IgD-negative memory B cell (primary cell): ENCODE measurements around the gene ECT2L. TPM values are rescaled to one million over a fixed set of nuclear protein-coding genes. Genes with fewer than 3 reads are reported as not detected.
A peak's percentile ranks its signal among the peaks of the same experiment; 100 is the strongest.

Experiments used
- H3K27ac Mint-ChIP-seq, 3 donors: one replicate each; pipeline ENCODE4 v1.8.0; 2020 to 2022; ENCODE audit warnings: mild to moderate bottlenecking in 3 of 3, mixed read lengths in 3 of 3, moderate library complexity in 1 of 3
- H3K27me3 Mint-ChIP-seq: one replicate; pipeline ENCODE4 v1.8.0; 2021; ENCODE audit warnings: mixed read lengths
- H3K36me3 Mint-ChIP-seq: one replicate; pipeline ENCODE4 v1.8.0; 2020; ENCODE audit warnings: mild to moderate bottlenecking, mixed read lengths
- H3K4me1 Mint-ChIP-seq, 3 donors: one replicate each; pipeline ENCODE4 v1.8.0; 2020 to 2022; ENCODE audit warnings: mixed read lengths in 3 of 3, mild to moderate bottlenecking in 1 of 3
- H3K4me3 Mint-ChIP-seq, 4 donors: one replicate each; pipeline ENCODE4 v1.8.0; 2020 to 2022; ENCODE audit warnings: mild to moderate bottlenecking in 4 of 4, mixed read lengths in 4 of 4, moderate library complexity in 3 of 4
- H3K9me3 Mint-ChIP-seq, 3 donors: one replicate each; pipeline ENCODE4 v1.8.0; 2020 to 2021; ENCODE audit warnings: mixed read lengths in 3 of 3, mild to moderate bottlenecking in 1 of 3
- polyA plus RNA-seq: library from polyadenylated mRNA; unstranded; fragments of 300-500 nt; fragmentation: Illumina TruSeq; gene quantifications from one replicate; pipeline ENCODE4 v1.2.3, GENCODE V29; 2021

Gene ECT2L
- polyA plus RNA-seq, 1 donor from 2014 or later = 0.23 TPM

DNA sequence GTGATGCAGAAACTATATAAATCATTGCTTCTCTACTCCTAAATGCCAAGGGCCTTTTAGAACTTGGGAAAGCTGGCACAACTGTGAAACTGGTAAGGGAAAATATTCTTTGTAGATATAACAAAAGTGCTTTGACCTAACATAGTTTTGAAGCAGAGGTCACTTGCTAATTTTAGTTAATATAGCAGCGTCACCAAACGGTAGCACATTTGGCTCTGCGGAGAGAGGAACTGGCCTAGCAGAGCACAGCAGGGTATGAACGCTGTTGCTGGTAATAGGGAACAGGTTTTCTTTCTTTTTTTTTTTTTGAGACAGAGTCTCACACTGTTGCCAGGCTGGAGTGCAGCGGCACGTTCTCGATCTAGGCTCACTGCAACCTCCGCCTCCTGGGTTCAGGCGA, 67.4 kb downstream of the ECT2L start:
- Mint-ChIP-seq H3K27me3 (peaks cover 3% of the 10 kb centered on the region), H3K9me3 (no peaks in the 10 kb centered on the region), H3K27ac (no peak overlapping the region), H3K4me1 (no peaks in the 10 kb centered on the region), H3K4me3 (no peak overlapping the region), H3K36me3 (no peaks in the 10 kb centered on the region)

- Mint-ChIP-seq H3K36me3 (no peaks in the 10 kb centered on the region), H3K27ac (no peak overlapping the region), H3K9me3 (no peaks in the 10 kb centered on the region), H3K4me1 (no peaks in the 10 kb centered on the region), H3K27me3 (peaks cover 3% of the 10 kb centered on the region), H3K4me3 (no peak overlapping the region)
These were observed 68.5 kb downstream of the ECT2L start for GRCh38 chr6:138864343-138864890.

- Mint-ChIP-seq H3K27me3 (peaks cover 3% of the 10 kb centered on the region), H3K9me3 (no peaks in the 10 kb centered on the region), H3K4me3 (peak overlapping the region in 1 of 4 donors; percentile 44), H3K36me3 (no peaks in the 10 kb centered on the region), H3K4me1 (peaks cover 6 to 9% (median 7%) of the 10 kb centered on the region in 3 donors), H3K27ac (no peak overlapping the region)
These were observed 69.7 kb downstream of the ECT2L start for GRCh38 chr6:138865480-138866109.

DNA sequence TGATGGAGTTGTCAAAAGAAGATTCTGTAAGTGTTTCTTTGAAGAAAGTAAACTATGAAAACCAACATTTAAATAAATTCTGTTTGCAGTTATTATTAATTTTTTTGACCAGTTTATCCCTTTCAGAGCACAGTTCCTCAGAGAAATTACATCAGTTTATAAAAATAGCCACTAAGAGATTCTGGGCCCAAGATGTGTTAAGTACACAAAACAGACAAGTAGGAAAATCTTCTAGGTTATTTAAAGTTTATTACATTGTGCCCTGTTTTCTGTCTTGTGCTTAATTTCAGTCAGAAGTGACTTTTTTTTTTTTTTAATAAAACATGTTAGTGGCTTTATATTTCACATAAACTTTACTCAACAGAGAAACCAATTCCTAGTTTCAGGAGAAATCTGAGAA, 72.3 kb downstream of the ECT2L start:
- peaks cover 6 to 9% (median 7%) of the 10 kb centered on the region in 3 donors for H3K4me1 Mint-ChIP-seq
- no peak overlapping the region for H3K4me3 Mint-ChIP-seq
- no peaks in the 10 kb centered on the region for H3K36me3 Mint-ChIP-seq
- peak overlapping the region in 1 of 3 donors; percentile 1 for H3K27ac Mint-ChIP-seq
- no peaks in the 10 kb centered on the region for H3K27me3 Mint-ChIP-seq
- H3K9me3 Mint-ChIP-seq = no peaks in the 10 kb centered on the region

DNA sequence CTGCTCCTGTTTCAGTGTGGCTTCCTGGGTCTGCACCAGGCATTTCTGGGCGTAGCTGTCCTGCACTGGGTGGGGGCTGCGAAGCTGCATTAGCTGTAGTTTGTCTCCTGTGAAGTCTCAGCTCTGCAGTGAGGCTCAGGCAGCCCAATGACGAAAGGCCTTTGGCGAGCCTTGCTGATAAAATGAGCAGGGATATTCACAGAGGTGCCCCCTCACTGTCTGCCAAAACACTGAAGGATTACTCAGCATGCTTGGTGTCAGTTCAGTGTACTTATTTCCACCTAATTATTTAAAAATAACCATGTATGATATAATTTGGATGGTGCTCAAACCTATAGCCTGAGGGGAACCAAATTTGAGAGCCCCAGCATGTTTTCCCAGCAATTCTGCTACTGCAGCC, 73.5 kb downstream of the ECT2L start:
- Mint-ChIP-seq H3K4me3 (no peak overlapping the region), H3K27me3 (no peaks in the 10 kb centered on the region), H3K4me1 (peaks cover 6 to 9% (median 7%) of the 10 kb centered on the region in 3 donors), H3K27ac (no peak overlapping the region), H3K9me3 (no peaks in the 10 kb centered on the region), H3K36me3 (no peaks in the 10 kb centered on the region)

DNA sequence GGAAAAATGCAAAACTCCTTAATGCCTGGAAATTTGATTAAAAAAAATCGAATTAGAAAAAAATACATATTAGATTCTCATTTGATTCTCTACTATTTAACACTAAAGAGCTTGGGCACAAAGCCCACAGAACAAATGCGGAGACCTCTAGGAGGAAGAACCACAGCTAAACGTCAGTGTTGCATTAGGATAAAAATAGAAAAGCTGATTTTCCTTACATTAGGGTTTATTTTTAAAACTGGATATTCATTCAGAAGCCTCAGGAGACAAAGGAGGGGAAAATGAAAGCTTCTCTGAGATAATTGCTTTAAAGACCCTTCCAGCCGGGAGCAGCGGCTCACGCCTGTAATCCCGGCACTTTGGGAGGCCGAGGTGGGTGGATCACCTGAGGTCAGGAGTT, 77.3 kb downstream of the ECT2L start:
- no peaks in the 10 kb centered on the region for H3K9me3 Mint-ChIP-seq
- no peak overlapping the region for H3K4me3 Mint-ChIP-seq
- H3K4me1 Mint-ChIP-seq = peaks cover 6 to 9% (median 7%) of the 10 kb centered on the region in 3 donors
- no peak overlapping the region for H3K27ac Mint-ChIP-seq
- H3K27me3 Mint-ChIP-seq = no peaks in the 10 kb centered on the region
- no peaks in the 10 kb centered on the region for H3K36me3 Mint-ChIP-seq

- no peaks in the 10 kb centered on the region for H3K4me1 Mint-ChIP-seq
These were observed 86.6 kb downstream of the ECT2L start for GRCh38 chr6:138882369-138883017.

DNA sequence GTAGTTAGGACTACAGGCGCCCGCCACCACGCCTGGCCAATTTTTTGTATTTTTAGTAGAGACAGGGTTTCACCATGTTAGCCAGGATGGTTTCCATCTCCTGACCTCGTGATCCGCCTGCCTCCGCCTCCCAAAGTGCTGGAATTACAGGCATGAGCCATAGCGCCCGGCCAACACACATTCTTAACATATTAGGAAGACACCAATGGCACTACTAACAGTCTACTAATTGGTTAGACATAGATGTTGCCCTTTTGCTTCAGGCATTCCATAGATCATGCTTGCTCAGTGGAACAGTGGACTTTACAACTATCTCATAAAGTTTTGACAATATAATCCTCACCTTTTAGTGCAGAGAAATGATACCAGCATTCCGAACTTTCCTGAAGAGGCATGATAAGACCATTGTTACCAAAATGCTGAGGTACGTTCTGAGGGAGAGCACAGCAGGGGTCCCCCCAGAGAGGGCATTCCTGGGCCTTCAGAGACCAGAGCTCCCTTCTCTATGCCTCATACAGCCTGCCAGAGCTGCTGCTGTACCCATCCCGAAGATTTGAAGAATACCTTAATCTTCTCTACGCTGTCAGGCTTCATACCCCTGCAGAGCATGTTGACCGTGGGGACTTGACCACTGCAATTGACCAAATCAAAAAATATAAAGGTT, 89.4 kb downstream of the ECT2L start:
- Mint-ChIP-seq H3K9me3 (no peaks in the 10 kb centered on the region), H3K4me1 (no peaks in the 10 kb centered on the region), H3K27ac (no peak overlapping the region), H3K27me3 (no peaks in the 10 kb centered on the region), H3K36me3 (no peaks in the 10 kb centered on the region), H3K4me3 (no peak overlapping the region)

More at GRCh38 chr6:138882369-138883017, 86.6 kb downstream of the ECT2L start:
- H3K4me3 Mint-ChIP-seq = no peak overlapping the region
- H3K36me3 Mint-ChIP-seq = no peaks in the 10 kb centered on the region
- no peaks in the 10 kb centered on the region for H3K27me3 Mint-ChIP-seq
- no peak overlapping the region for H3K27ac Mint-ChIP-seq
- no peaks in the 10 kb centered on the region for H3K9me3 Mint-ChIP-seq

DNA sequence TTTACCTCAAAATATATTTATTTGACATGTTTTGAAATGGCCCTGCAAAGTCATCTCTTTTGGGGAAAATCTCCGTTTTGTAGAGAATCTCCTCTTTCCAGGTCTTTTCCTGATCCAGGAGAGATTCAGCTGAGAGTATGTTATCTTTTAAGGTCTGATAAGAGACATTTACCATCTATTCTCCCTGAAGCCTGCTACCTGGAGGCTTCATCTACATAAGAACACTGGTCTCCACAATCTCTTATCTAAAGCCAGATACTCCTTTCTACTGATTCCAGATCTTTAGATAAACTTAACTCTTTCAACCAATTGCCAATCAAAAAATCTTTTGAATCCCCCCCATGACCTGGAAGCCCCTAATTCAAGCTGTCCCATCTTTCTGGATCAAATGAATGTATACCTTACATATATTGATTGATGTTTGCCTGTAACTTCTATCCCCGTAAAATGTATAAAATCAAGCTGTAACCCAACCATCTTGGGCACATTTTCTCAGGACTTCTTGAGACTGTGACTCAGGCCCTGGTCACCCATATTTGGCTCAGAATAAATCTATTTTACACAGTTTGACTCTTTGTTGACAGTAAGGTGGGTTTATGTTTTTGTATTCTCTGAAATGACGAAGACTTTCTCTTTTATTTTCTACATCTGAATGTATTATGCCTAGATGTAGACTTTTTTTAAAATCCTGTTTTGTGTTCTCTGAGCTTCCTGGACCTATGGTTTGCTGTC, 95.5 kb downstream of the ECT2L start:
- no peak overlapping the region for H3K27ac Mint-ChIP-seq
- H3K27me3 Mint-ChIP-seq = no peaks in the 10 kb centered on the region
- no peaks in the 10 kb centered on the region for H3K4me1 Mint-ChIP-seq
- H3K4me3 Mint-ChIP-seq = no peak overlapping the region
- peaks cover 0 to 5% (median 3%) of the 10 kb centered on the region in 3 donors for H3K9me3 Mint-ChIP-seq
- peaks cover 1% of the 10 kb centered on the region for H3K36me3 Mint-ChIP-seq

GRCh38 chr6:138896104-138896756, 100.3 kb downstream of the ECT2L start:
- no peaks in the 10 kb centered on the region for H3K4me1 Mint-ChIP-seq
- no peaks in the 10 kb centered on the region for H3K27me3 Mint-ChIP-seq
- no peak overlapping the region for H3K27ac Mint-ChIP-seq
- no peak overlapping the region for H3K4me3 Mint-ChIP-seq
- H3K36me3 Mint-ChIP-seq = peaks cover 5% of the 10 kb centered on the region
- H3K9me3 Mint-ChIP-seq = no peaks in the 10 kb centered on the region

DNA sequence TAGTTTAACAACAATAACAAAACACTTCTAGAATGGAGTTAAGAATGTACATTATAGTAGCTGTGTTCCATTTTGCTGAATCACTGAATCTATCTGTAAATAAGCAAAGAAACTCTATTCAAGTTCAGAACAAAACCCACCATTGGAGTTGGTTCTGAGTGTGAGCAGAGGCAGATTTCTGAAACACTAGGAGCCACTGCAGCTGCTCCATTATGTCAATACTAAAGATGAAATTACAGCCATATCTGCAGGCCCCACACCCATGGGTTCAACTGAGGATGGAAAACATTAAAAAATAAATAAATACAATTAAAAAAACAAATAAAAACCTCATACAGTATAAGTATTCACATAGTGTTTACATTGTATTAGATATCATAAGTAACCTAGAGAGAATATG, 101.1 kb downstream of the ECT2L start:
- Mint-ChIP-seq H3K9me3 (no peaks in the 10 kb centered on the region), H3K27me3 (no peaks in the 10 kb centered on the region), H3K4me1 (no peaks in the 10 kb centered on the region), H3K36me3 (peaks cover 5% of the 10 kb centered on the region), H3K4me3 (no peak overlapping the region), H3K27ac (no peak overlapping the region)

- Mint-ChIP-seq H3K4me3 (no peak overlapping the region), H3K36me3 (peaks cover 20% of the 10 kb centered on the region), H3K9me3 (no peaks in the 10 kb centered on the region), H3K27ac (no peak overlapping the region), H3K4me1 (peaks cover 0 to 9% (median 6%) of the 10 kb centered on the region in 3 donors), H3K27me3 (no peaks in the 10 kb centered on the region)
These were observed 111.3 kb downstream of the ECT2L start for GRCh38 chr6:138907167-138907566.

GRCh38 chr6:138909511-138909910, 113.6 kb downstream of the ECT2L start:
- peaks cover 0 to 9% (median 6%) of the 10 kb centered on the region in 3 donors for H3K4me1 Mint-ChIP-seq
- H3K27me3 Mint-ChIP-seq = no peaks in the 10 kb centered on the region
- H3K9me3 Mint-ChIP-seq = no peaks in the 10 kb centered on the region
- peak overlapping the region in 1 of 3 donors; percentile 18 for H3K27ac Mint-ChIP-seq
- H3K36me3 Mint-ChIP-seq = peaks cover 22% of the 10 kb centered on the region
- peak overlapping the region in 1 of 4 donors; percentile 68 for H3K4me3 Mint-ChIP-seq

- Mint-ChIP-seq H3K4me3 (no peak overlapping the region), H3K9me3 (no peaks in the 10 kb centered on the region), H3K4me1 (peaks cover 0 to 9% (median 6%) of the 10 kb centered on the region in 3 donors), H3K27ac (peak overlapping the region in 1 of 3 donors; percentile 18), H3K27me3 (no peaks in the 10 kb centered on the region), H3K36me3 (peaks cover 22% of the 10 kb centered on the region)
These were observed 114.1 kb downstream of the ECT2L start for GRCh38 chr6:138909975-138910374.
